Measurements from ENCODE around the gene PLEKHA6.

Gene PLEKHA6

DNA sequence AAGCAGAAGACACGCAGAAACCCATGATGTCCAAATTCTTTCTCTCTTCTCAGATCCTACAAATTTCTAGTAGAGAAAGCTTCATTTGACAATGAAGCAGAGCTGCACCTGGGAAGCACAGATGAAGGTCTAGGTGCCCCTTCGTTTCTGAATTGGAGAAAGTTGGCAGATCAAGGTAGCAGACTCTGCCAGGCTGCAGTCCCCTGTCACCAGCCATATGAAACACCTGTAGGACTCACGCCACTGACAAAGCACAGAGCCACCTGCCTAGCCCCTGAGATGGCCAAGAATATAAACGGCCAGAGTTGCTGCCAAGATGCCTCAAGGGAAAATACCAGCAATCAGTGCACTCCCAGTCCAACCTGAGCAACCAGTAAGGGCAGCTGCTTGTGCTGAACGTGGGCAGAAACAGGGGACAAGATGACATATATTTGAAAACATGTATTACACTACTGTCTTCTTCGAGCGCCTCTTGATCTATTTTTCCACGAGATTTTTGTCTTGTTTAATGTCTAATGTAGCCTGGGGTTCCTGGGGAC lies 20.6 kb upstream of the PLEKHA6 start:
- no peak for DNase-seq (ENCODE audit: low read depth in 2 of 2)

DNA sequence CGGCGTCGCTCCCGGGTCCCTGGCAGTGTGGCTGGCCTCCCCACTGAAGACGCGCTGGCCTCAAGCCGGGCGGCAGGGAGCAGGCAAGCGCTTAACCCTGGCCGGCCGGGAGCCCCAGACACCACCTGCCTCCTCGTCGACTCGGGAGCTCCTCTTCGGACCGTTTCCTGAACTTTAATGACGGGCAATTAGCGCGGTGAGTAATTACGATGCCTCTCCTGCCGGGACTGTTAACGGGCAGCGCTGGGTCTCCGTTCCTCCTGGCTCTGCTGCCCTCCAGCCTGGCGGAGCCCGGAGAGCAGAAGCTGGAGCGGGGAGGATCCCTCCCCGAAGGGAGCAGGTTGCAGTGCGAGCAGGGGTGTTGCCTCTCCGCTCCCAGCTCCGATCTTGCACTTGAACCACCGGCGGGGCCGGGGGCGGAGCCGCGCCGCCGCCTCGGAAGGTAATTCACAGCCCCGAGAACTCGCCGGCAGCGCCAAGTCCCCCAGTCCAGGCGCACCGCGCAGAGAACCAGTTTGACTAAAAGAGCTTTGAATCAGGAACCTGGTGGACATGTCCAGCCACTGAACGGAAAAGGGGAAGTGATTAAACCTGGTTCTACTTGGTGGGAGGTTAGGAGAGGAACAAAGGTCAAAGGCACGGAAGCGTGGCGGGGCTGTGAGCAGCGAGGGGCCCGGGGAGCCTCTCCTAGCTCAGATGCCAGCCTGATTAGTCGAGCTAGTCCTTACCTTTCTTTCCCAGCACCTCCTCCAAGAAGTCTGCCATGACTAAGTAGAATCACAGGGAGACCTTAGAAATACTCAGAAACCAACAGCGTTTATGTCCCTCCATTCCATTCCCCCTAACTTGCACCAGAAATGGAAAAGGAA lies 18.3 kb upstream of the PLEKHA6 start:
- DNase-seq (ENCODE audit: low read depth in 2 of 2): peak; percentile 14 to 42

- DNase-seq (ENCODE audit: low read depth in 2 of 2): no peak
Measured at GRCh38 chr1:204376919-204377799, 17.4 kb upstream of the PLEKHA6 start.

DNA sequence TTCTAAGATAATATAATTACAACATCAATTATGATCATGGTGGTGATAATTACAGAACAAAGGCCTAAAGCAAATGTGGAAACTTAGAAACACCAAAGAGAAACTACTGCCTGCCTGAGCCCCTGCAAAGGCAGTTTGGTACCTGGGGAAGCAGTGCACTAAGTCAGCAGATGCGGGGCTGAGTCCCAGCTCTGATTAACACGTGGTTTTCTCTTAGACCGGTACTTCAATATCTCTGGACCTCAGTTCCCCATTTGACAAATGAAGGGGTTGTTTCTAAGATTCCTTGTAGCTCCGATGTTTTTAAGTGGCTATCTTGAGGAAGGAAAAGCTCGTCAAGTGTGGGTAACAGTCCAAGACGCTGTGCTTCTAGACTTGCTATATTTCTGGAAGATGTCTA lies 16.7 kb upstream of the PLEKHA6 start:
- no peak for DNase-seq (ENCODE audit: low read depth in 2 of 2)

- no peak for DNase-seq (ENCODE audit: low read depth in 2 of 2)
Measured at GRCh38 chr1:204373911-204374310, 14.2 kb upstream of the PLEKHA6 start.

DNA sequence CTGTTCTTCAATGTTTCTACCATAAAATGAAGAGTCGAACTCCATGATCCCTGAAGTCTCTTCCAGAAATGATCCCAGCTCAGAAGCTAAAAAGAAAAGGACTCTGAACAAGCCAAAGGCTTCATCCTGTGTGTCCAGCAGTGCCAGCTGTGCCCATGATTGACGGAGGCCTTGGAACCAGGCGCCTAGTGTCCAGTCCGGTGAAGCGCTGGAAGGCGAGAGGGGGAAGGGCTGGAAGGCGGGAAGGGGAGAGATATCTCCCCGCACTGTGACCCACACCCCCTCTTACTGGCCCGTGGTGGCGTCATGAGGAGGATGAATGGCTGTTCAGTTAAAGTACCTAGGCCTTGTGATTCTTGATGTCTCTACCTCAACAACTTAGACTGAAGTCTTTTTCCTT lies 10.4 kb upstream of the PLEKHA6 start:
- DNase-seq (ENCODE audit: low read depth in 2 of 2): no peak

DNA sequence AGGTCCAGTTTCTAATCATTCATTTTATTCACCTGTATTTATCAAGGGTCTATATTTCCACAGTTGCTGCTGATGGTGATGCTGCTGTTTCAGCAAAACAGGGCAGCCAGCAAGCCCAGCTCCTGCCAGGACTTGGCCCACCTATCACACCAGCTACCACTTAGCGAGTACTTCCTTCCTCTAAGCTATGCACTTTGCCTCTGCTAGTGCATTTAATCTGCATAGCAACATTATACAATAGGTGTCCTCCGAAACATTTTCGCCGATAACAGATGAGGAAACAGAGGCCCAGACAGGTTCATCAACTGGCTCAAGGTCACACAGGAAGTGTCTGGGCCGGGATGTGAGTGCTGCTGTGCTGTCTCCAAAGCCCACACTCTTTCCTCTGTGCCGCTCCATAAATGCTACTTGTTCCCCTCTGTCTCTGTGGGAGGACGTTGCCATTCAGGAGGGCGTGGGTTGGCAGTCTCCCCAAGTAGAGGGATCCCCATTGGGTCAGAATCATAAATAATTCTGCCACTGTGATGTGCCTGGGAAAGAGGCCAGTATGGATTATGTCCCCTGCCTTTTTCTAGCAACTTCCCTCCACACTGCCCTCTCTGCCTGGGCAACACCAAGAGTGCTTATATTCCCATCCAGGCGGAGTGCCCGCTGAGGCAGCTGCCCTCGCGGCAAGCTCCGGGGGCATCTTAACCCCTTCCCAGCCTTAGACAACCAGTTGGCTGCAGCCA lies 9.4 kb upstream of the PLEKHA6 start:
- no peak for DNase-seq (ENCODE audit: low read depth in 2 of 2)

GRCh38 chr1:204367956-204368355 lies 8.2 kb upstream of the PLEKHA6 start:
- no peak for DNase-seq (ENCODE audit: low read depth in 2 of 2)

DNA sequence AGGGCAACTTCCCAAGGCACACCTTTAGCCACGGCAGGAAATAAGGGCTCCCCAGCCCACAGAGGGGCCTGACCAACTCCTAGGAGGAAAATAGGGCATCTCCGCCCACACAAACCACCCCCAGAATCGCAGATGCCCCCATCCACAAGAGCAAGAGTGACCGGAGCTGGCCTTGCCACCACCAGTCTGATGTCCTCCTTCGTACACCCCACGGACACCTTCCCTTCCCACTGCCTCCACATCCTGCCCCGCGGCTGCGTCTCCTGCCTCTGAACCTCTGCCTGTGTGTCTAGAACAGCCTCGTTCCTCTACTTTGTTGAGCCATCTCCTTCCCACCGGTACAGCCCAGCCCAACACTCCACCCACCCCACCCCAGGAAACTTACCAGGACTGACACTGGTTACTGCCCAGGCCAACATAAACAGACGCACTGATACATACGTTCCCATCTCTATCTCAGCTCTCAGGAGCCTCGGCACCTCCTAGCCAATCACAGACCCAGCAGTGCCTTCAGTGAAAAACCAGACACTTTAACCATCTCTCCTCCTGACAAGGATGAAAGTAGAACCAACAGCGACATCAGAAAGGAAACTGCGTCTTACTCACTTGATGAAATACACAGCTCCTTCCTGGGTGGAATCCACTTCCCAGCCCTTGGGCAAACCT lies 7.6 kb upstream of the PLEKHA6 start:
- DNase-seq (ENCODE audit: low read depth in 2 of 2): no peak

DNA sequence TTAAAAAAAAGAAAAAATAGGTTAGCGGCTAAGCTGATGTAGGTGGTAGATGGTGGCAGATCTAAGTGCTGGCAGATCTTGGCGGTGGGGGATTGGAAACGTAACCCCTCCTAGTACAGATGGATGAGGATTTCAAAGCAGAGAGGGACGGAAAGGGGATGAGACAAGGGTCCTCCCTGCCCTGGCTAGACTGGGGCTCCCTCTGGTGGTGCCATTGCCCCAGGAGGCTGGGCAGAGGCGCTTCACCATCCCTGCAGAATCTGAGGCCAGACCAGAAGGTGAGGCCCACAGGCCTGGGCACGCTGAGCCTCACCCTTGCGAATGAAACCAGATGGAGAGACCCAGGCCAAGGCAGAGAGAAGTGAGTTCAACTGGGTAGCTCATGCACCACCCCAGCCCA lies 7.0 kb upstream of the PLEKHA6 start:
- no peak for DNase-seq (ENCODE audit: low read depth in 2 of 2)

DNA sequence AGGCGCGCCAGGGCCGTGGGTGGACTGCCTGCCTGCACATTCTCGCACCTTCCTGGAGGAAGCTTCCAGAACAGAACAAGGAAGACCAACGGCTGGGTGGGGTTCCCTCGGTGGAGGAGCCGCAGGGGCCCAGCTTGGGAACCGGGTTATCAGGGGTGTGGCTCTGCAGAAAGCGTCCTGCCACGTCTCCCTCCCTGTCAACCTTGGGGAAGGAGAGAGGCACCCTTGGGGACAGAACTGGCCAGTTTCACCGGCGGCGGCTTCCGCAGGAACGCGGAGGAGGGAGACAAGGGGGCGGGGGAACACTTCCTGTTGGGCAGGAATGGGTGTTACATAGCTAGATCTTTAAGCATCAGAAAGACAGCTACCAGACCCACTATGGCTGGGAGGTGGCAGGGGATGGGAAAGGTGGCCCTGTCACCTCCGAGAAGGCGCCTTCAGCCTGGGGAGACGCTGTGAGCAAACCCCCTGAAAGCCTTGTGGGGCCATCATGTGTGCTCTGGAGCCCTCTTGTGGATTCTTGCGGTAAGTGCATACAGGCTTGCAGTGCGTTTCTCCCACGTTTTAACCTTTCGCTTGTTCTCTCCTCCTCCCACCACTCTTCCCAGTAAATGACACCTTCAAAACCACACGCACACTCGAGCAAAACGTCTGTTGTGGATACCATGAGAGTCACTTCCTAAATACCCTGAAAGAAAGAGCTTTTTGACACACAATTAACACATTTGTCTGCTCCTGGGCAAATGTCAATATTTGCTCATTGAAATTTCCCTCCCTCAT lies 3.8 kb upstream of the PLEKHA6 start:
- peak; percentile 68 to 69 for DNase-seq (ENCODE audit: low read depth in 2 of 2)

GRCh38 chr1:204362984-204363334 lies 3.2 kb upstream of the PLEKHA6 start:
- no peak for DNase-seq (ENCODE audit: low read depth in 2 of 2)

DNA sequence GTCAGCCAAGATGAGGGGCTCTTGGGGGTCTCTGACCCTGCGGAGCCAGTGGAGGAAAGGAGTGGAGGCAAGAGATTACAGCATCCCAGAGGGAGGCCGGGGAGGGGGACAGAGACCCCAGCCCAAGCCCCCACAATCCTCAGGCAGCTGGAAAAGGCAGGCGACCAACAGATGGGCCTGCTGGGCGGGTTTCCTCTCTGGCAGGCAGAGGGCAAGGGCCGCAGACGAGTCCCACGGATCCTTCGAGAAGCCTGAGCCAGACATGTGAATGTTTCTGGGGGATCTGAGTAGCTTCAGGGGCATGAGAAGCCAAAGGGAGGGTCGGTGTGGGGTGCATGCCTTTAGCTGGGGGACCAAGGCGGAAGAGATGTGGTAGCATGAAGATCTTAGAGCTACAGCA lies 2.1 kb upstream of the PLEKHA6 start:
- no peak for DNase-seq (ENCODE audit: low read depth in 2 of 2)

DNA sequence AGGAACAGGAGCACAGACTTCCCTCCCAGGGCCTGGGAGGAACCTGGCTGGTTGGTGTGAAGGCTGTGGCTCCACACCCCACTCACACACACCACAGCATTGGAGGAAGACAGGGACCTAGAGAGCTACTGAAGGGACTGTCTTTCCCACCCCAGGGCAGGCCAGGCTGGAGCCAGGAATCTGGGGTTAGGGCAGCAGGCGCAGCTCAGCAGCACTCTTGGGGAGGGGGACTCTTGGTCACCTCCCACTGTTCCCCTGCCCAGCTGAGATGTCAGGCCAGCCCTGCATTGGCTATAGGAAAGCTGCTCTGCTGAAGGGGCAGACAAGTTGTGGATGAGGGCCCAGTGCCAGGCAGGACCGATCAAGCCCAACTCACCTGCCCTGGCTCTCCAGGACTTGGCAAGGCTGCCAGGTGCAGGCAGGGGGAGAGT lies 1.6 kb upstream of the PLEKHA6 start:
- no peak for DNase-seq (ENCODE audit: low read depth in 2 of 2)

- DNase-seq (ENCODE audit: low read depth in 2 of 2): no peak
Measured at GRCh38 chr1:204360314-204360713, 585 bp upstream of the PLEKHA6 start.

- no peak for DNase-seq (ENCODE audit: low read depth in 2 of 2)
Measured at GRCh38 chr1:204359131-204359473, 627 bp downstream of the PLEKHA6 start.

DNA sequence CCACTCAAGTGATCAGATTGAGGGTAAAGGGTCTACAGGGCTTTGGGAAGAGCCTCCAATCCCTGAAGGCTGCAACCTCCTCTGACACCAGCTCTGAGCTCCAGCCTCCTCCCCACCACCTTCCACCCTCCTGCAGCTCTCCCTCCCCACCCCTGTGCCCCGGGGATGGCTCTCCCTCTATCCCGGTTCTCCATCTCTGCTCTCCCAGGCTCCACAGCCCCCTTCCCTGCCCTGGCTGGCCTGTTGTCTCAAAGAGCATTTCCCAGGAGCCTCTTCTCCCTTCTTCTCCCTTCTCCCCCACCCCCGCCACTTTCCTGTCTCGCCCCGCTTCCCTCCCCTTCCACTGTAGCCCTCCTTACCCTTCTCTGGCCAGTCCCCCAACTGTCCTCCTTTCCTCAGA lies 1.1 kb downstream of the PLEKHA6 start:
- DNase-seq (ENCODE audit: low read depth in 2 of 2): no peak

DNA sequence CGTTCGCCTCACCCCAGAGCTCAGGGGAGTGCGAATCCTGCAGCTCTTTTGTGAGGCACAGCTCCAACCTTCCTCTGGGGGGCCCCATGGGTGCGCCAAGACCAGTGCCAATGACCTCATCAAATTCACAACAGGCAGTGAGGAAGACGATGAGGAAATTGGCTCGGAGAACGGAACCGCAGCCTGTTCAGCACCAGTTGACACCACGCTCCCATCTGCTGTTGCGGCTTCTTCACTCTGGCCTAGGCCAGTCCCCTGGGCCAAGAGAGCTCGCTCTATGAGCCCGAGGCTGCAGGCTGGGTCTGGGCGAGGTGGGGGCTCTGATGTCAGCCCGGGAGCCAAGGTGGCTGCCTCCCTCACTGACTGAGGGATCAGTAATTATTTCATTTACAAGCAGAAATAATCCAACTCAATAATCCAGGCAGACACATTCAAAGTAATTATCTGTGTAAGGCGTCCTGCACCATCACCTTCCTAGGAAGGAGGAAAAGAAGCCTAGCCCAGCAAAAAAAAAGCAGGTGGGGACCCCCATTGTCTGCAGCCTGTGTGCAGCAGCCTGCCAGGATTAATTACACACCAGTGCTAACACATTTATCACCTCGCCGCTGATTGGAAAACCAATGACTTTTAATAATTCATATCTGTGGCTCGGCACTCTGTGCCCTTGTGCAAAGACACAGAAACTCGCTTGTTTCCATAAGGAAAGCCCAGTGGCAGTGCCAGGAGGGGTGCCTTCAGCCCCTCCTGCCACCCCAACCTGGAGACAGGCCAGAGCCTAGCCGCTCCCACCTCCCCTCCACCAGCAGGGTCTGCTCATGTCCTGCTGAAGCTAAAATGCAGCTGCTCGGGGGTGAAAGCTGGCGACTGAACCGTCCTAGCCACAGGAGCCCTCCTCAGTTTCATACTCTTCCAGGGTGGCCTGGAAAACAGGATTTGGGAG lies 1.9 kb downstream of the PLEKHA6 start:
- DNase-seq (ENCODE audit: low read depth in 2 of 2): no peak

GRCh38 chr1:204356997-204357396 lies 2.7 kb downstream of the PLEKHA6 start:
- DNase-seq (ENCODE audit: low read depth in 2 of 2): no peak

DNA sequence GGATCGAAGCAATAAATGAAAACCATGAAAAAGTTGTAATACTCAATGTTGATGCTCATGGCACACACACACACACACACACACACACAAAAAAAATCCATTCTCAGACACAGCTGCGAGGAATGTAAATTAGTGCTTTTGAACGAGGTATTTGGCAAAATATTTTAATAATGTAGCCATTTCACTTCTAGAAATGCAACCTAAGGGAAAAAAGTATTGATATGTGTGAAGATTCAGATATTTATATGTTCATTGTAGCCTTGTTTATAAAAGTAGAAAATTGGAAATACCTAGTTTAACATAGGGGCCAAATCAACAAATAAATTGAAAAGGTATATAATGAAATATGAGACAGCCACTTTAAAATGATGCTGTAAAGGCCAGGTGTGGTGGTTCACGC lies 3.8 kb downstream of the PLEKHA6 start:
- DNase-seq (ENCODE audit: low read depth in 2 of 2): no peak
